CD4-positive, alpha-beta T cell treated with Interleukin-6 for 4 hours (primary cell): Measurements from ENCODE around the gene RPGRIP1.
A peak's percentile ranks its signal among the peaks of the same experiment; 100 is the strongest.
"Not testable (repeated sequence)": the region's sequence is repeated elsewhere in the genome, so short reads cannot be mapped to it uniquely, and the experiment has no call there.

ENCODE experiments used
- DNase-seq: peaks from one replicate; pipeline ENCODE4 v3.0.0-alpha.2; 2020; ENCODE audit warnings: mixed read lengths

RPGRIP1 gene

GRCh38 chr14:21258889-21259787, 20.7 kb upstream of the RPGRIP1 start:
- DNase-seq: no peak

DNA sequence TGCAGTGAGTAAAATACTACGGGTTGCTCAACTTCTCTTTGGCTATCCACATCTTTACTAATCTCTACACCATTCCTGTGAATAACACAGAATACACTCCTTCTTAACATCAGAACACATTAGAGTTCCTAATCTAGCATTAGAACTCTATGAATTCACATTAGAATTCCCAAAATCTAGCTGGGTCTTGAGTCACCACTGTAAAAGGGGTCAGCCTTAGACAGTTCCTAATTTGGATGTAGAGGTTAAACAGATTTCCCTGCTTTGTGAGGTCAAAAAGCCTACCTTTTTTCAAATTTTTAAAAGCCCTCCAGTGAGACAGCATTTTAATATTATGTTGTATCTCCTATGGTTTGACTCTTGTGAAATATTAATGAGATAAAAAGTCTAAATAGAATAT, 18.1 kb upstream of the RPGRIP1 start:
- DNase-seq: no peak

GRCh38 chr14:21262410-21262809, 17.5 kb upstream of the RPGRIP1 start:
- DNase-seq: no peak

DNA sequence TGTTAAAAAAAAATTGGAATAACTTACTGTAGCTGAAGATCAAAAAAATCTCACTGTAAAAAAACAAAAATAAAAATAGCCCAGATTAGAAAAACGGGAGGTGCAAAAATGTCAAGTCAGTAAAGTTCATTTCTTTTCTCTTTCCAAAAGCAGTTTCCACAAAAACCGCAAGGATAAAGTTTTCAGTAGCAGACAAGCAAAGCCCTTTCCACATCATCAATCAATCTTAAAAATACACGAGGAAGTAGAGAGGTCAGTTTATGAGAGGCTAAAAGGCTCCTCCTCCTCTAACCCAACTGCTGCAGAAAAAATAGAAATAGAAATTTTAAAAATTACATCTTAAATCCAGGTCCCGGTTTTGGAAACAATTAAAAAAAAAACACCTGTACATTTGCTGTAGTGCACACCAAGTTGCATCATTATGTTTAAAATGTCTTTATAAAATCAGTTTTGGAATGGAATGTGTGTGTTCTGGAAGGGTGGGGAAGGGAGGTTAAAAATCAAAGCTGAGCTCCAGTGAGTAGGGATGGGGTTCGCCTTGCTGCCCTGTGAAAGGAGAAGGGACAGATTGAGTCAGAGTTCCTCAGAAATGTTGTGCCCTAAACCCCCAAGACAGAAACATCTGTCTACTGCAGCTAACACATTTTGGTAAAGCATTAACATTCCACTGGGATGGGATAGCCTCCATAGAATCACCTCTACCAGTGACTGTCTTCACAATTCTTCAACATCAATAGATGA, 16.4 kb upstream of the RPGRIP1 start:
- DNase-seq: no peak

GRCh38 chr14:21264025-21264801, 15.7 kb upstream of the RPGRIP1 start:
- DNase-seq: no peak

DNA sequence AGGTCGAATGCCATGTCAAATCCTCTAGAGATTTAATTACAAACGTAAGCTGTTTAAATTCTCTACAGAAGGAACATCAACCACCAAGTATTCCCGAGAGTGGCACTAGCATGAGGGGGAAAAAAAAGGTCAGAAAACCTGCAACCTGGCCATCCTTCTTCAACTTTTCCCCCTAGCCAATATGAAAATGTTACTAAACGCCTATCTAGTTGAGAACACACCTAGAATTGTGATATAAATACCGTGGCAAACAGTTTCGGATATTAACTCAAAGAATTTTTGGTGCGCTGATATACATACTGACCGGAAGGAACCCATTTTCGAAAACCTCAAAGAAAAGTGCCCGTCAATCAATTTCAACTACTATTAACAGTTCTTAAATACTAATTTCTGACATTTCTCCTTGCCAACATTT, 12.4 kb upstream of the RPGRIP1 start:
- no peak for DNase-seq

- no peak for DNase-seq
Observed at GRCh38 chr14:21267886-21268616, 11.8 kb upstream of the RPGRIP1 start.

- DNase-seq: peak; percentile 33
Observed at GRCh38 chr14:21268617-21269251, 11.1 kb upstream of the RPGRIP1 start.

GRCh38 chr14:21269252-21270046, 10.4 kb upstream of the RPGRIP1 start, which contains the start of gene HNRNPC:
TSS of gene HNRNPC (minus strand) at chr14:21269442. CDS start at chr14:21234193, 35,249 bp downstream.
- DNase-seq: peak; percentile 99

DNA sequence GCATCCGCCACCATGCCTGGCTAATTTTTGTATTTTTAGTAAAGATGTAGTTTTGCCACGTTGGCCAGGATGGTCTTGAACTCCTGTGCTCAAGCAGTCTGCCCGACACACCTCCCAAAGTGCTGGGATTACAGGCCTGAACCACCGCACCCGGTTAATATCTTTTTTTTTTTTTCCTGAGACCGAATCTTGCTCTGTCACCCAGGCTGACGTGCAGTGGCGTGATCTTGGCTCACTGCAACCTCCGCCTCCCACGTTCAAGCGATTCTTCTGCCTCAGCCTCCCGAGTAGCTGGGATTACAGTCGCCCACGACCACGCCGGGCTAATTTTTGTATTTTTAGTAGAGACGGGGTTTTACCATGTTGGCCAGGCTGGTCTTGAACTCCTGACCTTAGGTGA, 7.2 kb upstream of the RPGRIP1 start:
- not testable (repeated sequence) for DNase-seq

- DNase-seq: no peak
Observed at GRCh38 chr14:21275261-21275858, 4.5 kb upstream of the RPGRIP1 start.

- DNase-seq: no peak
Observed at GRCh38 chr14:21278632-21279031, 1.3 kb upstream of the RPGRIP1 start.

DNA sequence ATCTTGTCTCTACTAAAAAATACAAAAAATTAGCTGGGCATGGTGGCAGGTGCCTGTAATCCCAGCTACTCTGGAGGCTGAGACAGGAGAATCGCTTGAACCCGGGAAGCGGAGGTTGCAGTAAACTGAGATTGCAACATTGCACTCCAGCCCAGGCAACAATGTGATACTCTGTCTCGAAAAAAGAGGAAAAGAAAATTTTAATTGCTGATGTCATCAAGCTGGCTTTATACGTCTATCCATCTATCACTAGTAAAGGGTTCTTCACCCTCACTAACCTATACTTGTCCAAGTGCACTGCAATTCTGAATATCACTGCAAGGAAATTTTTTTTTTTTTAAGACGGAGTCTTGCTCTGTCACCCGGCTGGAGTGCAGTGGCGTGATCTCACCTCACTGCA, 2.0 kb downstream of the RPGRIP1 start:
- DNase-seq: not testable (repeated sequence)

DNA sequence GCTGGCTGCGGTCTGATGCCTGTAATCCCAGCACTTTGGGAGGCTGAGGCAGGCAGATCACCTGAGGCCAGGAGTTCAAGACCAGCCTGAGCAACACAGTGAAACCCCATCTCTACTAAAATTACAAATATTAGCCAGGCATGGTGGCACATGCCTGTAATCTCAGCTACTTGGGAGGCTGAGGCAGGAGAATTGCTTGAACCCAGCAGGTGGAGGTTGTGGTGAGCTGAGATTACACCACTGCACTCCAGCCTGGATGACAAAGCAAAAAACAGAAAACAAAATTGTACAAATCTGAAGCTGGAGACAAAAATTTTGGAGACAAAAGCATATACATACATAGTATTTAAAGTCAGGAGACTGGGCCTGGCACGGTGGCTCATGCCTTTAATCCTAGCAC, 6.6 kb downstream of the RPGRIP1 start:
- not testable (repeated sequence) for DNase-seq

- no peak for DNase-seq
Observed at GRCh38 chr14:21287168-21287567, 7.3 kb downstream of the RPGRIP1 start.

DNA sequence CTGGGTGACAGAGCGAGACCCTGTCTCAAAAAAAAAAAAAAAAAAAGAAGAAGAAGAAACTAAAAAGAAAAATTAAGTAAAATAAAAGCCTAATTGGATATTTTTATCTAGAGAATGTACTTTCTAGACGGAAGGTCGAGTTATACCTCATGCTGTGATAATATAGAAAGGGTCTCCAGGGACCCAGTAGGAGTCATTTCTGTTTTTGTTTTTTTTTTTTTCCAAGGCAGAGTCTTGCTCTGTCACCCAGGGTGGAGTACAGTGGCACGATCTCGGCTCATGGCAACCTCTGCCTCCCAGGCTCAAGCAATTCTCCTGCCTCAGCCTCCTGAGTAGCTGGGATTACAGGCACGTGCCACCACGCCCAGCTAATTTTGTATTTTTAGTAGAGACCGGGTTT, 14.1 kb downstream of the RPGRIP1 start:
- DNase-seq: not testable (repeated sequence)

DNA sequence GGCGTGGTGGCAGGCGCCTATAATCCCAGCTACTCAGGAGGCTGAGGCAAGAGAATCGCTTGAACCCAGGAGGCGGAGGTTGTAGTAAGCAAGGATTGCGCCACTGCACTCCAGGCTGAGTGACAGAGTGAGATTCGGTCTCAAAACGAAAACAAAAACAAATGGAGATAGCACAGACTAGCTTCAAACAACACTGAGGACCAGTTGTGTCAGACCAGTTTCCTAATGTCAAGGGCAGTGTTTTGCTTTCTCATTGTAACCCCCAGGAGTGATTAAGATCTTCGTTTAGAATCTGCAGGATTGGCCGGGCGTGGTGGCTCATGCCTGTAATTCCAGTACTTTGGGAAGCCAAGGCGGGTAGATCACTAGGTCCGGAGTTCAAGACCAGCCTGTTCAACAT, 18.5 kb downstream of the RPGRIP1 start:
- no peak for DNase-seq

DNA sequence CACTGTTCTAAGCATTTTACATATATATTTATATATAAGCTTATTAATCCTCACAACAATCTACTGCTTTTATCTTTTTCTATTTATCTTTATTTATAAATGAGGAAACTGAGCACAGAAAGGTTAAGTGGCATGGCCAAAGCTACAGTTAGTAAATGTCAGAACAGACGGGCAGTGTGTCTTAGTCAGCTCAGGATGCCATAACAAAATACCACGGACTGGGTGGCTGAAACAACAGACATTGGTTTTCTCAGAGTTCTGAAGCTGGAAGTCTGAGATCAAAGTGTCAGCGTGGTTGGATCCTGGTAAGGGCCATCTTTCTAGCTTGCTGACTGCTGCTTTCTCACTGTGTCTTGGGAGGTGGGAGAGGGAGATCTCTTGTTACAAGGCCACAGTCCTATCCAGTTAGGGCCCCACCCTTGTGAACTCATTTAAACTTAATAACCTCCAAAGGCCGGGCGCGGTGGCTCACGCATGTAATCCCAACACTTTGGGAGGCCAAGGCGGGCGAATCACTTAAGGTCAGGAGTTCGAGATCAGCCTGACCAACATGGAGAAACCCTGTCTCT, 19.8 kb downstream of the RPGRIP1 start:
- DNase-seq: no peak

DNA sequence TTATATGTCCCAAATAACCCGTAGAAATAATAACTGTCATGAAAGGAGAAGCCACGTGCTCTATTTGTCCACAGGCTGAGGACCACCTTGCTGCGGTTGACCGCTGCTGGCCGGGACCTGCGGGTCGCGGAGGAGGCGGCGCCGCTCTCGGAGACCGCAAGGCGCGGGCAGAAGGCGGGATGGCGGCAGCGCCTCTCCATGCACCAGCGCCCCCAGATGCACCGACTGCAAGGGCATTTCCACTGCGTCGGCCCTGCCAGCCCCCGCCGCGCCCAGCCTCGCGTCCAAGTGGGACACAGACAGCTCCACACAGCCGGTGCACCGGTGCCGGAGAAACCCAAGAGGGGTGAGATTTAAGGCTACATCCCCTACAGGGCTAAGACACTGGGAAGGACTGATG, 21.0 kb downstream of the RPGRIP1 start:
- DNase-seq: peak; percentile 47
